GM19438 (cell line): ENCODE data around the gene ERF.
A peak's percentile ranks its signal among the peaks of the same experiment; 100 is the strongest.
"Not testable (repeated sequence)": the region's sequence is repeated elsewhere in the genome, so short reads cannot be mapped to it uniquely, and the experiment has no call there.

Experiments used
- ATAC-seq: cut with Tn5 transposase; IDR thresholded peaks from one replicate; pipeline ENCODE4 v1.9.1; 2021; ENCODE audit warnings: low read depth; ENCODE audit not compliant: unreplicated experiment

Gene ERF

GRCh38 chr19:42276284-42276683 lies 21.4 kb upstream of the ERF start:
- ATAC-seq: no peak

GRCh38 chr19:42275517-42275916 lies 20.6 kb upstream of the ERF start:
- ATAC-seq: no peak

GRCh38 chr19:42275103-42275502 lies 20.2 kb upstream of the ERF start:
- no peak for ATAC-seq

GRCh38 chr19:42274065-42274682 lies 19.2 kb upstream of the ERF start:
- ATAC-seq: no peak

- no peak for ATAC-seq
Observed at GRCh38 chr19:42273407-42274064, 18.6 kb upstream of the ERF start.

- ATAC-seq: no peak
Observed at GRCh38 chr19:42272989-42273406, 18.1 kb upstream of the ERF start.

GRCh38 chr19:42272535-42272897 lies 17.6 kb upstream of the ERF start:
- no peak for ATAC-seq

GRCh38 chr19:42271861-42272534 lies 17.1 kb upstream of the ERF start:
- ATAC-seq: no peak

GRCh38 chr19:42271045-42271419 lies 16.1 kb upstream of the ERF start:
- ATAC-seq: no peak

GRCh38 chr19:42270346-42271044 lies 15.6 kb upstream of the ERF start:
- ATAC-seq: no peak

GRCh38 chr19:42269478-42270345 lies 14.8 kb upstream of the ERF start:
- no peak for ATAC-seq

- peak; percentile 74 for ATAC-seq
Observed at GRCh38 chr19:42268704-42269477, 14.0 kb upstream of the ERF start, which contains the start of gene CIC. Gene CIC (plus strand): TSS chr19:42269252. CDS start chr19:42271784, 2,532 bp downstream.

GRCh38 chr19:42268142-42268703 lies 13.3 kb upstream of the ERF start:
- ATAC-seq: peak; percentile 54

- no peak for ATAC-seq
Observed at GRCh38 chr19:42267644-42268141, 12.8 kb upstream of the ERF start.

GRCh38 chr19:42266928-42267603 lies 12.1 kb upstream of the ERF start:
- not testable (repeated sequence) for ATAC-seq

GRCh38 chr19:42266105-42266504 lies 11.2 kb upstream of the ERF start:
- not testable (repeated sequence) for ATAC-seq

GRCh38 chr19:42261763-42262162 lies 6.8 kb upstream of the ERF start:
- ATAC-seq: no peak

GRCh38 chr19:42257842-42258241 lies 2.9 kb upstream of the ERF start:
- not testable (repeated sequence) for ATAC-seq
